AG08395 (cell line): Measurements from ENCODE around the gene ADARB2.

Experiments used
- DNase-seq: peaks from one replicate; pipeline ENCODE4 v3.0.0; 2012; ENCODE audit warnings: mixed read lengths, low spot score

ADARB2 gene

DNA sequence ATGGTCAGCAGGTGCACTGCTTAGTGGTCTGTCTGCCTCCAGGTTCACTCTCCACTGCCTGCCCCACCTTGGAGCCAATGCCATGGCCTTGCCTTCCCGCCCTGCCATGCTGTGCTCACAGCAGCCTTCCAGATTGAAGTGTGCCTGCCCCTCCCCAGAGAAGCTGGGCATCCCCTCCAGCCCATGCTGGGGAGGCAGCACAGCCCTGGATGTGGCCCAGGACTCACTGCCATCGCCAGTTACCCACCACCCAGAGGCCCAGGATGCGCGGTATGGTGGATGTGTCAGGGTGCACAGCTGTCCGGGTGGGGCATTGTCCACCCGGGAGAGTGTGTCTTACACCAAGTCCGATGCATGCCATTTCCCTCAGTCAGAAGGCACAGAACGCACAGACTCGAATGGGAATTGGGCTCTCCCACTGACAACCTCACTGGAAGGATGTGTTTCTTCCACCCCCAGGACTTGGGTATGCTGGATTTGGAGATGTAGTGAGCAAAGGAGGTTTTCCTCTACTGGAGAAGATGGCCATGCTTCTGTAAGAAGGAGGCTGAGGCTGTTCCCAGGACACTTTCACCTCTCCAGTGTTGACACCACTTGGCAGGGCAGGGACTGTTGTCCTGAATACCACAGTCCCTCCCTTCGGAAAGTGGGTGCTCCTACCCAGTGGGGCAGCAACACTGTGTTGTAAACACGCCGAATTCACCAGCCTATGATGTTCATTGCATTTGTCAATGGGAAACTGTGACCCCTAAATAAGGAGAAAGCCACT is 122.0 kb downstream of the ADARB2 start:
- no peak for DNase-seq

DNA sequence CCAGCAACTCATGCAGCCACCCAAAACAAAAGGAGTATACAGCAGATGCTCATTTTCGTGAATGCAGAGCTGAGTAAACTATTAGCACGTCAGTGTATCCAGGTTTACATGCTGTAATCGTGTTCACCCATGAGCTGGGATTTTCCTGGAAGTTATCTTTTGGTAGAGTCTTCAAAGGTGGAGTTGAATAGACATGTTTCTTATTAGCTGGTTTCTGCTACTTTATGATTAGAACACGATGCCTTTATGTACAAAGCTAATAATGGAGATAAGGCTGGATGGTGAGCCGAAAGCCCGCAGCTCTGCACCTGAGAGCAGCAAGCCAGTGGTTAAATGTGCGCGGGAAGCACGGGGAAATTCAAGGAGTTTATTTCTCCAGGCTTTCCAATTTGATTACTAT is 123.8 kb downstream of the ADARB2 start:
- no peak for DNase-seq

DNA sequence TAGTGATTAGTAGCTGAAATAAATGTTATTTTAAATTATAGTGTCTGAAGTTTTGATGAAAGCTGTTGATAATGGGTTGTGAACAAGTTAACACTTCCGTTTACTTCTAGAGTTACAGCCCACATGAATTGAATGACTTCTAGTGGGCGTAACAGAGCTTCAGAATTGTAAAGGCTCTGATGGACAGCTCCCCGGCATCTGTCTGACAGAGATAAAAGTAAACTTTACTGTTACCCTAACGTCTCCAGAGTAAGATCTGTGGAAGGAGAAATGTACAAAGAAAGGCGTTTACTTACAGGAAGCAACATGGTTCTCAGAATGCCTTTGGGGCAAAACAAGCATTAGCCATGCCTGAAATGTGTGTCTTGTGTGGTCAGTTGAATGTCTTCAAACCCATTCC is 124.4 kb downstream of the ADARB2 start:
- DNase-seq, result no peak

DNA sequence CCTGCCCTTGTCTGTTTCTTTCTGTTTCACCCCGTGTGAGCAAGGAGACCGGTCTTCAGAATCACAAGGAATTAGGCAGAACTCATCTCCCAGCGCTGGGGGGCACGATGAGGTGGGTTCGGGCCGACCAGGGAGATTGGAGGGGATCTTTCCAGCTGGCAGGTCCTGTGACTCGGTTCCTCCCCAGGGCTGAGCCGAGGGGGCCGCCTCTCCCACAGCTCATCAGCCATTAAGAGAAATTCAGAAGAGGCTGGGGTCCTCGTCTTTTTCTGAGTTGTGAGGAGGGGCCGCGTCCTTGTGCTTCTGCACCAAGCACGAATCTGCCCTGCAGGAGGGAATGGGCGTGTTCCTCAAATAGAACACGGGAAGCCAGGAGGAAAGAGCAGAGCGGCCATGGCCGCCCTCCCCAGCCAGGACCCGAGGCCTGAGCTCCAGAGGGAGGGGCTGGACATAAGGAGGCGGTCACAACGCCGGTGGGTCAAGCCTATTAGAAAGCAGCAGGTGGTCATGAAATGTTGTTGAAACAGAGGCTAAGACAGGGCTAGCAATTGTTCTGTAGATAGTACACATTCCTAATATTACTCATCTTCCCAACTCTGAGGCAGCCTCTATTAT is 125.3 kb downstream of the ADARB2 start:
- DNase-seq, result no peak

DNA sequence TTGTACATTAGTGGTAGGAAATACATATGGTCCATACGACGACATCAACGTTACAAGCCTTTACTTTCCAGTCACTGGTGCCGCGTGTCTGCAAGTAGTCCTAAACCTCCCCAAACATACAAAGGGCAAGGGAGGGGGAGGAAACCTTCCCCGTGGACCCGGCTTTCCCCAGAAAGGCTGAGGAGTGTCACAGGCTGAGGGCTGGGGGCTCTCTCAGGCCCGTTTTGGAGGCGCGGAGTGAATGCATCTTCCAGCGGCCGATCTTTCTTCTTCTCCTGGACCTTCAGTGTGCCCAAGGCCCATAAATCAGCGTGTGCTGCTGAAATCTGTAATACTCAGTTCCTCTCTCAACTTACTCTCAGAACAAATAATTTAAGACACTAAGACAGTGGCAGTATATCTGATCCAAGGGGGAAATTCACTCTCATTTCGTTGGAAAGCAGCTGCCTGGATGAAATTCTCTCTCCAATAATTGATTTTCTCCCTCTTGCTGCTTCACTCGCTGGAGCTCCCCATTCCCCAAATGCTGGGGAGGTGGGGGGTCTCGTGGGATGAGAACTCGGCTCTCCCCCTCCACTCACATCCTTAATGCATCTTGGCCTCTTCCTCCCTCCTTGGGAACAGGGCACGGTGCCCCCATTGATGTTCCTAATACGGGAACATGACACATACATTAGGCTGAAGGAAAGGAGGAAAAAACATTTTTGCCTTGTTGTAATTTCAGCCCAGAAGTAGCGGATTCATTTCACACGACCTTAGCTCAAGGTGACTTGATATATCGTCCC is 126.1 kb downstream of the ADARB2 start:
- no peak for DNase-seq

DNA sequence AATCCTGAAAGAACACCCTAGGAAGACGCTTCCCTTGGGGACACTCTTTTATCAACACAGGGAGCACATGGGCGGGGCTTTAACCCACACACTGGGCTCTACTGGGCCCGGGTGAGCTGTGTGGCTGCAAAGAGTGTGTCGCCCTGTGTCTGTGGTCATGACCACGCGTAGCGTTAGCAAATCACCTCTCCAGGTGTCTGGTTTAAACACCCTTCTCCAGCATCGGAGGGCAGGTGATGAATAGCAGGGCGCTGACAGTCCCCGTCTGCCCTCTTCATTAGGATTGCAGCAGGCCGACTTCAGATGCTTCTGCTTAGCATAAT is 127.7 kb downstream of the ADARB2 start:
- DNase-seq, result no peak

DNA sequence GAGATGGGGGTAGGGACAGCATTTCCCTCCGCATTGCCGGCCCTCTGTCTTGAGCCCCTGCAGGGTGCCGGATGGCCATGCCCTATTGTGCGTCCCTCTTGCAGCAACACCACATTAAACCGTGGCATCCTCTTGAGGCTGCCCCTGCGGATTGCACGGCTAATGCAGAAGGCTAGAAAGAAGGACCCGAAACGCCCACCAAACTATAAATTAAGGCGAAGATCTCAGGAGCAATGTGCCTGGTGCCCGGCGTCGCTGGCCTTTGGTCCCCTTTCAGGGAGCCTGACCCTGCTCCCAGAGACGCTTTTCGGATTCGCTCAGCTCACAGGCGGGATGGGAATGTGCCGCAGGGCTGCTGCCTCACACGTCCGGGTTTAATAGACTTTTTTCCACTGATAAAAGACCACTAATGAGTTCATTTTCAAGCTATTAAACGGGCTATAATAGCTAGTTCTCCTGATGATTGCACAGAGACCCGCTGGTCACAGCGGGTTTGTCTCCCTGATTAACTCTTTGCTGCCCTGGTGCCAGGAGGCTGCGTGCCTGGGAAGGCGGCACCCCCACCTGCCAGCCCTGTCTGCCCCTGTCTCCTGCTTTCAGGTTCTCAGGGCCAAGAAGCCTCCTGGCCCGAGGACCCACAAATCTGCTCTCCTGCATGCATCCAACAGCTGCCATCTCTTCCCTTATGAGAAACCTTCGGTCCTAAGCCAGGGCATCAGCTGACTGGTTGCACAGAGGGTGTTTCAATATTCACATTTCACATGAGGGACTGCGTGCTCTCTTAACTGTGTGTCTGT is 128.3 kb downstream of the ADARB2 start:
- no peak for DNase-seq

DNA sequence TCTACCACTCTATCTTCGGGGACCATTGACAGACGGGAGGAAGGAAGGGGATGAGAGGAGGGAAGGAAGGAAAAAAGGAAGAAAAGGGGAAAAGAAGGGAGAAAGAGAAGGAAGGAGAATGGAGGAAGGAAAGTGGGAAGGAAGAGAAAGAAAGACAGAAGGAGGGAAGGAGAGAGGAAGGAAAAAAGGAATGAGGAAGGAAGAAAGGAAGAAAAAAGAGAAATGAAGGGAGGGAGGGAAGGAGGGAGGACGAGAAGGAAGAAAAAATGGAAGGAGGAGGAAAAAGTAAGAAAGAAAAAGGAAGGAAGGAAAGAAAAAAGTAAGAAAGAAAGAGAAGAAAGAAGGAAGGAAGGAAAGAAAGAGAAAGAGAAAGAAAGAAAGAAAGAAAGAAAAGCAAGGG is 128.9 kb downstream of the ADARB2 start:
- no peak for DNase-seq

DNA sequence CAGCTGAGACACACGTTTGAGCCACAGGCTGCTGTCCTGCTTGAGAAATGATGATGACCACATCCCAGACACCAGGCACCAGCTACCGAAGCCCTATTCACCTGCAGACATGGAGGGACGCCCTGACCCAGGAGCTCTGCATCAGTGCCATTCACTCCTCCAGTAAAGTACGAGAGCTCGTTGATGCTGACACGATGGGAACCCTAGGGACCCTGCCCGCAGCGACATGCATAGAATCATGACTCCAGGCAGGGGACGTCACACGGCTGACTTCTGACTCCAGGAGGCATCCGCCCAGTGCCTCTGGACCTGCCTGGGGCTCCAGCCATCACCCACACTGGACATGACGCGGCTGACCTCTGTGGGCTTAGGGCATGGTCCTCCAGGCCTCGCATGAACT is 129.9 kb downstream of the ADARB2 start:
- no peak for DNase-seq

DNA sequence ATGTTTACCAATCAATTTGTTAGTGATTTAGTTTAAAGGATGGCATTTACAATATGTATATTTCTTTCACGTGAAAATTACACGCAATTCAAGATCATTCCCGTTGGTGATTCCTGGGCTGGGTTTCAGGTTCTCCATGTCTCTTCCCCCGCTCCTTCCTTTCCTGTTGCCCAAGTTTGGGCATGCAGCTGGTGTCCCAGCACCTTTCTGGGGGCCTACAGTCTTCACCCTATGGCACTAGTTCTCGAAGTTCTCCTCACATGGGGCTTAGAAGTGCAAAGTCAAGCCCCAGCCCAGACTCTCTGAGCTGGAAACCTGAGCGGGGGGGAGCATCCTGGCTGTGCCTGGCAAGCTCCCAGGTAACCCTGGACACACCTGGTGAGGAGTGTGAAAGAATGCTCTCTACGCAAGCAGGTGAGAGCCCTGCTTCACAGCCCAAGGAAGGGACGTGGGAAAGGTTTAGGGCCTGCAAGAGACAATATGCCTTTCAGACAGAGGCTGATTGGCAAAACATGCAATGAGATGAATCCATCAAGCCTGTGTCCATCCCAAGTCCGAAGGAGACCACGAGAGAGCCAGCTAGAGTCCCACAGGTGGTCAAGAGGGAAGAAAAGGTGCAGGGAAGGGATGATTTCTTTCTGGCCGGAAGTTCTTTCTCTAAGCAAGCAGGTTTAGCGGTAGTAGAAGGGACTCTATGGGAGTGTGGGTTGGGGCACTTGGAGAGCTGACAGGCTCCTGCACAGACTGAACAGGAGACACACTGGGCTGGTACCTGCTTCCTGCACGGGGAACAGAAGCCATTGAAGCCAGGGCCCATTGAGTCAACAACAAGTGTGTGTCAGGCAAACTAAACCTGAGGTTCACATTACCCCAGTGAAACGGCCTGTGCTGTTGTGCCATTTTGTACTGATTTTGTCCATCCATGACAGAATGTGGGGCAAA is 131.1 kb downstream of the ADARB2 start:
- no peak for DNase-seq

DNA sequence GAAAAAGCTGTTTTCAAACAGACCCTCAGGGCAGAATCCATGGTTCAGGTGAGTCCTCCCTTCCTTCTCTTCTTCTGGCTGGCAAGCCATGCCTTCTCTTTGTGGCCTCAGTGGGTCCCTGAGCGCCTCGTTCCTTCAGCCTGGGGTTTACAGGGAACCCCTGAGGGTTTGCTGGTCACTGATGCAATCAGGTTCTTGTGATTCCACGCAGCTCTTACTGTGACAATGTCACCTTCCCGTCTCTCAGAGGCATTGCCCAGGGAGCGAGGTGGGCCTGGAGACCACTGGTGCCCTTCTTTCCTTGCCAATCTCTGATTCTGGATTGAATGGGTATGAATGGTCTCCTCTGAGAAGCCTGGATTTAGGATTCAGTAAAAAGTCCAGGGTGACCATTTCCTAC is 132.2 kb downstream of the ADARB2 start:
- DNase-seq, result no peak

DNA sequence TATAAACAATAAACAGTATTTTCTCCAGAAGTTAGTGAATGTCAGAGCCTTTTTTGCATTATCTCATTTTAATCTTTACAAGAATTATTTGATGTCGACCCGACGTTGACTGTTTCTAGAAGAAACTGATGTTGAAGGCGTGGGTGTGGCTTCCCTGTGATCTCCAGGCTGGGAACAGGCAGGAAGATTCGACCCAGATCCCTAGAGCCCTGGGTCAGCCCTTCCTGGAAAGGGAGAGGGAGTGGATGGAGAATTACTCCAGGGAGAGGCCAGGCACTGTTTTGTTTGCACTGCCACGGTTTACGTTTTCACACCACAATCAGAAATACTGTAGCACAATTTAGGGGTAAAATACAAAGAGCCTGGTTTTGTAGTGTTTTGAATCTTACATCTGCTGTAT is 133.1 kb downstream of the ADARB2 start:
- no peak for DNase-seq

DNA sequence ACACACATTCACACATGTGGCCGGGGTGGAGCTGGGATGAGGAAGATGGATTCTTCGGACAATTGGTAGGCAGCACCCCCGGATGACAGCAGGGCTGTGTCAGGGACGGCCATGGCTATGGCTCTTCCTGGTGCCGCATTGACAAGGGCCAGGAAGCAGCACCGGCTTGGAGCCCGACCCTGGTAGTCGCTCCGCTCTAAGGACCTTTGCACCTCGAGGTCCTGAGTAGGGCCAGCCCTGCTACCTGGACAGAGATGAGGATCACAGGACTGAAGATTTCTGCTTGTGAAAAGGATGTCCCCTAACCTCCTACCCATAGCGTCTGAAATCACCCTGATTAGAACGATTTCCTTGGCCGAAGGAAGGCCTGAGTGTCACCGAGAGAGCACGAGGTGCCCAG is 134.1 kb downstream of the ADARB2 start:
- DNase-seq, result no peak

DNA sequence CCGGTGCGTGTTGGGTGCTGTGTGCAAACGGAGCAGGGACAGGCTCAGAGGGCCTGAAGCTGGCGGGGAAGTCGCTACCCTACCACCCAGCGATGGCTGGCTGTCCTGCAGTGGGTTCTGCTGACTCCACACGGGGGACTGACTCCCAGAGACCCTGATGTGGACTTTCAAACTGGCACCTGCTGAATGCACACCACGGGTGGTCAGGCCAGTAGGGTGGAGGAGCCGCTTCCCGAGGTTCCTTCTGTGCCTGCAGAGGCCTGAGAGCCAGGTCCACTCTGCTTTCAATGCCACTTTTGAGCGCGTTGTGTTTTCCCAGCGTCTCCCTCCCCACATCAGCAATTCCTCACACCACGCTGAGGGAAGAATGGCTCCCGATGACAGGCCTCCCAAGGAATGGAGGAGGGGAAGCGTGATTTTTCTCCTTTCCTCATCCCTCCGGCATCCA is 135.3 kb downstream of the ADARB2 start:
- DNase-seq, result no peak

DNA sequence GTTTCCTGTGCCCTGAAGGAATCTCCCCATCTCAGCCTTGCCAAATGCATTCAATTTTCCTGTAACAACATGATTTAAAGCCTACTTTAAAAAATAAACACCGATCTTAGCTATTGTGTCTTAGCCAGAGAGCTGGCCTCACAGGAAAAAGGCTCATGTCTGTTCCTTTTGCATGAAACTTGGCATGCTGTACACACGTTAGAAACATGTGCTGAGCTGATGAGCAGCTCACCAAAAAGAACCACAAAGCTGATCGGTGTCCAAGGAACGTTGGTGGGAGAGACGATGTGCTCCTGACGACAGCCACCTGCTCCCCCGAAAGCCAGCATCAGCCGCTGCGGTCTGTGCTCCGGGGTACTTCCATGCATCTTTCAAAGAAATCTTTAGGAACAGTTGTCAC is 135.9 kb downstream of the ADARB2 start:
- DNase-seq, result no peak

DNA sequence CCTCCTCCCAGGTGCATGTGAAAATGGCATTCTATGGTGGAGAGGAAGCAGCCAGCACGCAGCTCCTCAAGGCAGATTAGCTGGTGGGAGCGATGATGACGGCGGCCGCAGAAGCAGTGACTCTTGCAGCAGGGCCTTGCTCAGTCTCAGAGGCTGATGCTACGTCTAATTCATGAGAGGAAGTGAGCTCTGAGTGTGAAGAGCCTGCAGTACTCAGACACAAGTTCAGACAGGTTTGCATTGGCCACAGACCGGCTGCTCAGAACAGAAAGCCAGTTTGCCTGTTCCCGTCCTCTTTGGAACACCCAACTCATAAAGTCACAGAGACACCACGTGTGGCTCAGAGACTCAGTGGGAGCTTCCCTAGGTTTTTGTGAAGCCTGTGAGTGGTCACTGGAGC is 136.5 kb downstream of the ADARB2 start:
- DNase-seq, result no peak

DNA sequence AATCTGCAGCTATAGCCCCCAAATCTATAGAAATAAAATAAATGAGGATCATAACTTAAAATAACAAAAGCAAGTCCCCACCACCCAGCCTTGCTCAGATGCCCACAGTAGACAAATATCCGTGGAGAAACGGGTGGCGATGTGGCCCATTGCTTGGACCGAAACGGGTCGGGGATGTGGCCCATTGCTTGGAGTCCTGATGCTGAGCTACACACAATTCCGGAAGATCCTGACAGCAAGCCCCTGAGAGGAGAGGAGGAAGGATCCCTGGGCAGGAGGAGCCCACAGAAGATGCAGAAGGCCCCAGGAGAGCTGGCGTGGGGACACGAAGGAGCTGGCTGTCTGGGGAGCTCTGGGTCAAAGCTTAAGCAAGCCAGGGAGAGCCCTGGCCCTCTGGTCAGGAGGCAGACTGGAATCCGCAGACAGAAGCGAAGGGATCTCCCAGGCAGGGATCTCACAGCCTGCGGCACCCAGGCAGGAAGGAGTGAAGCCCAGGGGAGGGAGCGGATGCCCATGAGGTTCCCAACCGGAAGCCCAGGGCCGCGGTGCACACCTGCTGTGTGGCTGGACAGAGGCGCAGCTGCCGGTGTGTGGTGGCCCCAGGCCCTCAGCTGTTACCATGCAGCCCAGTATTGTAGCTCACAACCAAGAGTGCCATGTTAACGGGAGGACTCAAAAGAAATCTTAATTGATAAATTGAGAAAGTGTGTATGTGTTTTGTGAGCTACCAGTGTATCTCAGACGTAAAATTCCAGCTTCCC is 138.8 kb downstream of the ADARB2 start:
- no peak for DNase-seq

DNA sequence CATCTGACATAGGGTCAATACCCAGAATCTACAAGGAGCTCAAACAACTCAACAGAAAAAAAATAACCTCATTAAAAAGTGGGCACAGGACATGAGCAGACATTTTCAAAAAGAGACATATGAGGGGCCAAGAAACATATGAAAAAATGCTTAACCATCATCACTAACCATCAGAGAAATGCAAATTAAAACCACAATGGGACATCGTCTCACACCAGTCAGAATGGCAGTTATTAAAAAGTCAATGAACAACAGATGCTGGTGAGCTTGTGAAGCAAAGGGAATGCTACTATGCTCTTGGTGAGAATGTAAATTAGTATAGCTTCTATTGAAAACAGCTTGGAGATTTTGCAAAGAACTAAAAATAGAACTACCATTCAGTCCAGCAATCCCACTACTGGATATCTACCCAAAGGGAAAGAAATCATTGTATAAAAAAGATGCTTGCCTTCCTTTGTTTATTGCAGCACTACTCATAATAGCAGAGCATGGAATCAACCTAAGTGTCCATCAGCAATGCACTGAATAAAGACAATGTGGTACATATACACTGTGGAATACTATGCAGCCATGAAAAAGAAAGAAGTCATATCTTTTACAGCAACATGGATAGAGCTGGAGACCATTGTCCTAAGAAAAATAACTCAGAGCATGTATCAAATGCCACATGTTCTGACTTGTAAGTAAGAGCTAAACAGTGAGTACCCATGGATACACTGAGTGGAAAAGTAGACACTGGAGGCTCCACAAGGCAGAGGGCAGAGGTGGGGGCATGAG is 139.8 kb downstream of the ADARB2 start:
- no peak for DNase-seq

DNA sequence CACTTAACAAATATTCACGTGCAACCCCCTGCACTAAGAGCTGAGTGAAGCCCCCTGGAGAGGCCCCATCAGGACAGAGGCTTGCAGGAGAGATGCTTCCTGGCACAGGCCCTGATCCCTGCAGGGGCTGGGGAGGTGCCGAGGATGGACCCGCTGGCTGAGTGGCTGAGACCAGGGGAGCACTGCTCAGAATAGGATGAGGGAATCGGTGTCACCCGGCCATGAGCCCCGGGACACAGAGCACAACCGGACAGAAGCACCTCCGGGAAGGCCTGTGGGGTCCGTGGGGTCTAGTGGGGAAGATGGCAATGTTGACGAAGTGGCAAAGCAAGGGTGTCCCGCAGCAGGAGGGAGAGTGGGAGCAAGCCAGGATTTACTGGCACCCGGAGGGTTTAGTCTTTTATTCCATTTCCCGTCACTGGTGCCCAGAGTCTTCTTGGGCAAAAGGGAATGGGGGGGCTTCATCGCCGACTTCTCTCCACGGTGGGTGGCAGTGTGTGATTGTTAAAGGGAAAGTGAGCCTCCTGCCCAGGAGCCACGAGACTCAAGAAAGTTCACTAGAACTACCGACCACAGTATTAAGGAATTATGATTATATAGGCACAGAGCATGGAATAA is 140.7 kb downstream of the ADARB2 start:
- no peak for DNase-seq
